B cell (primary cell): Measurements from ENCODE around the gene MCM5.

Experiments used
- EZH2 ChIP-seq: IDR thresholded peaks from 2 replicates; pipeline ENCODE4 v1.6.1; 2012; ENCODE audit warnings: borderline replicate concordance, low read depth, mild to moderate bottlenecking, moderate library complexity, low read length; ENCODE audit not compliant: insufficient read depth, poor library complexity, severe bottlenecking
- TF ChIP-seq, protein P1 (sequence below): fragments of 200-600 bp; IDR thresholded peaks from one replicate; pipeline ENCODE4 v1.8.0; 2022; ENCODE audit warnings: antibody characterized with exemption, mild to moderate bottlenecking

- TF ChIP-seq, protein P1, sequence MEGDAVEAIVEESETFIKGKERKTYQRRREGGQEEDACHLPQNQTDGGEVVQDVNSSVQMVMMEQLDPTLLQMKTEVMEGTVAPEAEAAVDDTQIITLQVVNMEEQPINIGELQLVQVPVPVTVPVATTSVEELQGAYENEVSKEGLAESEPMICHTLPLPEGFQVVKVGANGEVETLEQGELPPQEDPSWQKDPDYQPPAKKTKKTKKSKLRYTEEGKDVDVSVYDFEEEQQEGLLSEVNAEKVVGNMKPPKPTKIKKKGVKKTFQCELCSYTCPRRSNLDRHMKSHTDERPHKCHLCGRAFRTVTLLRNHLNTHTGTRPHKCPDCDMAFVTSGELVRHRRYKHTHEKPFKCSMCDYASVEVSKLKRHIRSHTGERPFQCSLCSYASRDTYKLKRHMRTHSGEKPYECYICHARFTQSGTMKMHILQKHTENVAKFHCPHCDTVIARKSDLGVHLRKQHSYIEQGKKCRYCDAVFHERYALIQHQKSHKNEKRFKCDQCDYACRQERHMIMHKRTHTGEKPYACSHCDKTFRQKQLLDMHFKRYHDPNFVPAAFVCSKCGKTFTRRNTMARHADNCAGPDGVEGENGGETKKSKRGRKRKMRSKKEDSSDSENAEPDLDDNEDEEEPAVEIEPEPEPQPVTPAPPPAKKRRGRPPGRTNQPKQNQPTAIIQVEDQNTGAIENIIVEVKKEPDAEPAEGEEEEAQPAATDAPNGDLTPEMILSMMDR = no peak
- no peak for TF ChIP-seq EZH2
Observed at GRCh38 chr22:35440129-35440528, 40.2 kb downstream of the MCM5 start.
